HEK293 (cell line): ENCODE measurements around the gene PCSK9.

Experiments used
- CTCF ChIA-PET: fragments of 350-600 bp; formaldehyde crosslinking; extraction: SDS; loops from one replicate; lab custom pipeline; 2021; ENCODE audit warnings: antibody characterized with exemption; lab: Yijun Ruan, JAX
- POLR2A ChIA-PET: fragments of 300-600 bp; formaldehyde crosslinking; extraction: SDS; loops from one replicate; lab custom pipeline; 2020; ENCODE audit warnings: antibody characterized with exemption, inconsistent platforms; lab: Yijun Ruan, JAX
- H3K27ac ChIP-seq: fragments of 200-500 bp; sonication (Bioruptor generic); 2 replicates; pipeline ENCODE4 v1.5.1; 2014; ENCODE audit warnings: low read depth, low read length, control low read depth, inconsistent platforms; ENCODE audit errors: extremely low read depth
- H3K36me3 ChIP-seq, 2 experiments: fragments of 200-500 bp in 1 of 2; sonication (Bioruptor generic) in 1 of 2; 1 replicate in 1 of 2; 2 replicates in 1 of 2; pipeline ENCODE4 v1.5.1; 2014 to 2017; ENCODE audit warnings: inconsistent platforms in 2 of 2, low read length in 2 of 2; ENCODE audit not compliant: control insufficient read depth in 2 of 2, insufficient read depth in 1 of 2
- H3K4me1 ChIP-seq: fragments of 200-500 bp; sonication (Bioruptor generic); 2 replicates; pipeline ENCODE4 v1.5.1; 2014; ENCODE audit warnings: mild to moderate bottlenecking, low read length, inconsistent platforms; ENCODE audit not compliant: control insufficient read depth, insufficient read depth
- H3K4me3 ChIP-seq: 2 replicates; pipeline ENCODE4 v1.5.1; 2011; ENCODE audit warnings: low read depth, mild to moderate bottlenecking, control low read depth, low read length, moderate library complexity
- H3K9me3 ChIP-seq: fragments of 200-500 bp; sonication (Bioruptor generic); 2 replicates; pipeline ENCODE4 v1.5.1; 2014; ENCODE audit warnings: low read depth, low read length, inconsistent platforms; ENCODE audit not compliant: control insufficient read depth, insufficient read depth
- CTCF ChIP-seq: fragments of 450-650 bp; formaldehyde crosslinking; IDR thresholded peaks from 2 replicates; pipeline ENCODE4 v1.5.1; 2016; ENCODE audit warnings: missing biosample characterization, missing genetic modification characterization
- HOXD13 ChIP-seq: sonication (generic); formaldehyde crosslinking; IDR thresholded peaks from 2 replicates; pipeline ENCODE4 v1.8.0; 2022; ENCODE audit warnings: missing genetic modification reagents, borderline replicate concordance
- IKZF3 ChIP-seq: fragments of 450-650 bp; IDR thresholded peaks from 2 replicates; pipeline ENCODE4 v1.5.0; 2018; ENCODE audit warnings: missing biosample characterization, mild to moderate bottlenecking, missing genetic modification characterization, moderate library complexity
- KLF8 ChIP-seq: fragments of 450-650 bp; formaldehyde crosslinking; IDR thresholded peaks from 2 replicates; pipeline ENCODE4 v1.5.1; 2016; ENCODE audit warnings: missing biosample characterization, missing genetic modification characterization
- OSR2 ChIP-seq: fragments of 450-650 bp; formaldehyde crosslinking; IDR thresholded peaks from 2 replicates; pipeline ENCODE4 v1.5.1; 2016; ENCODE audit warnings: missing biosample characterization, missing genetic modification characterization
- SCRT2 ChIP-seq: fragments of 450-650 bp; formaldehyde crosslinking; IDR thresholded peaks from 2 replicates; pipeline ENCODE4 v1.5.1; 2016; ENCODE audit warnings: missing biosample characterization, missing genetic modification characterization
- ZBTB48 ChIP-seq: fragments of 450-650 bp; formaldehyde crosslinking; IDR thresholded peaks from 2 replicates; pipeline ENCODE4 v1.5.1; 2016; ENCODE audit warnings: missing biosample characterization, missing genetic modification characterization
- ZNF132 ChIP-seq: fragments of 450-650 bp; formaldehyde crosslinking; IDR thresholded peaks from 2 replicates; pipeline ENCODE4 v1.5.1; 2017; ENCODE audit warnings: missing biosample characterization, missing genetic modification characterization, borderline replicate concordance
- ZNF174 ChIP-seq: fragments of 450-650 bp; formaldehyde crosslinking; IDR thresholded peaks from 2 replicates; pipeline ENCODE4 v1.5.0; 2017; ENCODE audit warnings: missing biosample characterization, mild to moderate bottlenecking, missing genetic modification characterization
- ZNF223 ChIP-seq: fragments of 450-650 bp; formaldehyde crosslinking; IDR thresholded peaks from 2 replicates; pipeline ENCODE4 v1.5.1; 2016; ENCODE audit warnings: missing biosample characterization, missing genetic modification characterization
- ZNF248 ChIP-seq: fragments of 450-650 bp; formaldehyde crosslinking; IDR thresholded peaks from 2 replicates; pipeline ENCODE4 v1.5.1; 2017; ENCODE audit warnings: missing biosample characterization, missing genetic modification characterization
- ZNF366 ChIP-seq: fragments of 450-650 bp; formaldehyde crosslinking; conservative IDR thresholded peaks from 2 replicates; pipeline ENCODE4 v1.5.1; 2016; ENCODE audit warnings: missing biosample characterization, missing genetic modification characterization
- ZNF37A ChIP-seq: fragments of 450-650 bp; IDR thresholded peaks from 2 replicates; pipeline ENCODE4 v1.5.1; 2018; ENCODE audit warnings: missing biosample characterization, missing genetic modification characterization
- ZNF488 ChIP-seq: fragments of 450-650 bp; formaldehyde crosslinking; IDR thresholded peaks from 2 replicates; pipeline ENCODE4 v1.5.1; 2016; ENCODE audit warnings: missing biosample characterization, missing genetic modification characterization
- ZNF544 ChIP-seq: fragments of 450-650 bp; formaldehyde crosslinking; IDR thresholded peaks from 2 replicates; pipeline ENCODE4 v1.5.0; 2017; ENCODE audit warnings: missing biosample characterization, missing genetic modification characterization
- ZNF580 ChIP-seq: fragments of 450-650 bp; formaldehyde crosslinking; IDR thresholded peaks from 2 replicates; pipeline ENCODE4 v1.5.1; 2016; ENCODE audit warnings: missing biosample characterization, missing genetic modification characterization
- ZNF660 ChIP-seq: fragments of 450-650 bp; IDR thresholded peaks from 2 replicates; pipeline ENCODE4 v1.5.1; 2018; ENCODE audit warnings: missing biosample characterization, mild to moderate bottlenecking, missing genetic modification characterization
- ZNF701 ChIP-seq: fragments of 450-650 bp; formaldehyde crosslinking; IDR thresholded peaks from 2 replicates; pipeline ENCODE4 v1.5.1; 2016; ENCODE audit warnings: missing biosample characterization, missing genetic modification characterization
- ZNF707 ChIP-seq: fragments of 450-650 bp; formaldehyde crosslinking; IDR thresholded peaks from 2 replicates; pipeline ENCODE4 v1.5.1; 2016; ENCODE audit warnings: missing biosample characterization, missing genetic modification characterization
- ZNF777 ChIP-seq: fragments of 450-650 bp; formaldehyde crosslinking; IDR thresholded peaks from 2 replicates; pipeline ENCODE4 v1.5.1; 2017; ENCODE audit warnings: missing biosample characterization, missing genetic modification characterization, borderline replicate concordance
- ZNF843 ChIP-seq: fragments of 450-650 bp; formaldehyde crosslinking; IDR thresholded peaks from 2 replicates; pipeline ENCODE4 v1.5.1; 2016; ENCODE audit warnings: missing biosample characterization, missing genetic modification characterization
- TF ChIP-seq, protein P1 (sequence below): fragments of 450-650 bp; formaldehyde crosslinking; IDR thresholded peaks from 2 replicates; pipeline ENCODE4 v1.5.1; 2016; ENCODE audit warnings: missing biosample characterization, missing genetic modification characterization
- TF ChIP-seq, protein P2 (sequence below): fragments of 450-650 bp; formaldehyde crosslinking; IDR thresholded peaks from 2 replicates; pipeline ENCODE4 v1.5.1; 2016; ENCODE audit warnings: missing biosample characterization, missing genetic modification characterization

The PCSK9 gene

DNA sequence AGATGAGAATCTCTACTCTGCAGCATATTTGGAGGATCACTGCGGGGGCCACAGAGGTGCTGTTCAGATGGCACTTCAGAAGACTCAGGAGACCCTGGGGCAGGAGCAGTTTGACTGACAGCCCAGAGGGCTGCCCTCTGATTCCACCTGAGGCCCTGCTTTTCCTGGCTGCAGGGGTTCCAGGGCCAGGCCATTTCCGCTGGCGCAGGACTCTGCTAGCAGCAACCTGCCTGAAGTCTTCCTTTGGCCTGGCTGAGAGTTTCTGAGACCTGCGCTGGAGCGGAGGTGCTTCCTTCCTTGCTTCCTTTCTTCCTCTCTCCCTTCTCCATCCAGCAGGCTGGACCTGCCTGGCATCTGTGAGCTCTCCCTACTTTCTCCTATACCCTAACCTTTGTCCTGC, 11.8 kb downstream of the PCSK9 start:
- CTCF ChIA-PET = interaction anchor here (0.6 to 1.0 kb wide), 3 partner anchors 30 to 908 kb away, joined by 3 to 4 read pairs (median 3); no protein-coding TSS in a partner anchor
- H3K27ac ChIP-seq = no peak overlapping the region
- no peaks in the 10 kb centered on the region for H3K9me3 ChIP-seq
- no peaks in the 10 kb centered on the region for H3K4me1 ChIP-seq
- POLR2A ChIA-PET = no interaction called here
- TF ChIP-seq KLF8 (tag by site-specific recombination) (no peak), ZNF37A (tag by site-specific recombination) (no peak), ZNF580 (no peak), IKZF3 (tag by site-specific recombination) (no peak), ZNF248 (tag by site-specific recombination) (no peak), ZBTB48 (tag by site-specific recombination) (no peak), HOXD13 (no peak), OSR2 (tag by site-specific recombination) (no peak), ZNF223 (no peak), ZNF366 (no peak), ZNF544 (tag by site-specific recombination) (no peak), ZNF132 (tag by site-specific recombination) (no peak)
- TF ChIP-seq, protein P1, sequence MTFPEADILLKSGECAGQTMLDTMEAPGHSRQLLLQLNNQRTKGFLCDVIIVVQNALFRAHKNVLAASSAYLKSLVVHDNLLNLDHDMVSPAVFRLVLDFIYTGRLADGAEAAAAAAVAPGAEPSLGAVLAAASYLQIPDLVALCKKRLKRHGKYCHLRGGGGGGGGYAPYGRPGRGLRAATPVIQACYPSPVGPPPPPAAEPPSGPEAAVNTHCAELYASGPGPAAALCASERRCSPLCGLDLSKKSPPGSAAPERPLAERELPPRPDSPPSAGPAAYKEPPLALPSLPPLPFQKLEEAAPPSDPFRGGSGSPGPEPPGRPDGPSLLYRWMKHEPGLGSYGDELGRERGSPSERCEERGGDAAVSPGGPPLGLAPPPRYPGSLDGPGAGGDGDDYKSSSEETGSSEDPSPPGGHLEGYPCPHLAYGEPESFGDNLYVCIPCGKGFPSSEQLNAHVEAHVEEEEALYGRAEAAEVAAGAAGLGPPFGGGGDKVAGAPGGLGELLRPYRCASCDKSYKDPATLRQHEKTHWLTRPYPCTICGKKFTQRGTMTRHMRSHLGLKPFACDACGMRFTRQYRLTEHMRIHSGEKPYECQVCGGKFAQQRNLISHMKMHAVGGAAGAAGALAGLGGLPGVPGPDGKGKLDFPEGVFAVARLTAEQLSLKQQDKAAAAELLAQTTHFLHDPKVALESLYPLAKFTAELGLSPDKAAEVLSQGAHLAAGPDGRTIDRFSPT = no peak
- TF ChIP-seq, protein P2, sequence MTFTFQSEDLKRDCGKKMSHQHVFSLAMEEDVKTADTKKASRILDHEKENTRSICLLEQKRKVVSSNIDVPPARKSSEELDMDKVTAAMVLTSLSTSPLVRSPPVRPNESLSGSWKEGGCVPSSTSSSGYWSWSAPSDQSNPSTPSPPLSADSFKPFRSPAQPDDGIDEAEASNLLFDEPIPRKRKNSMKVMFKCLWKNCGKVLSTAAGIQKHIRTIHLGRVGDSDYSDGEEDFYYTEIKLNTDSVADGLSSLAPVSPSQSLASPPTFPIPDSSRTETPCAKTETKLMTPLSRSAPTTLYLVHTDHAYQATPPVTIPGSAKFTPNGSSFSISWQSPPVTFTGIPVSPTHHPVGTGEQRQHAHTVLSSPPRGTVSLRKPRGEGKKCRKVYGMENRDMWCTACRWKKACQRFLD (tag by site-specific recombination) = no peak
- H3K36me3 ChIP-seq = no peaks in the 10 kb centered on the region
- H3K4me3 ChIP-seq = no peak overlapping the region

DNA sequence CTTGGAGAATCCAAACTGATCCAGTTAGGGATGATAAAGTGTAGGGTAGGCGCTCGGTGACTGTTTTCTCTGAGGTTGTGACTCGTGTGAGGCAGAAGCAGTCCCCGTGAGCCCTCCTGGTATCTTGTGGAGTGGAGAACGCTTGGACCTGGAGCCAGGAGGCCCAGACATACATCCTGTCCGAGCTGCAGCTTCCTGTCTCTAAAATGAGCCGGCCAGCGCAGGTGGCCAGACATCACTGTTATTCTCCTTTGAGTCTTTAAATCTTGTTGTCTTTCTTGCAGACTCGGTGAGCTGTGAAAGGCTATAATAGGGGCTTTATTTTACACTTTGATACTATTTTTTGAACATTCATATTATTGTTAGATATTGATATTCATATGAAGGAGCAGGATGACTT, 12.3 kb downstream of the PCSK9 start:
- CTCF ChIA-PET = interaction anchor here (0.6 to 1.0 kb wide), 3 partner anchors 30 to 907 kb away, joined by 3 to 4 read pairs (median 3); no protein-coding TSS in a partner anchor

More for the DNA sequence above, 12.3 kb downstream of the PCSK9 start:
- TF ChIP-seq ZNF174 (tag by site-specific recombination) (no peak), ZNF701 (tag by site-specific recombination) (no peak), ZNF488 (tag by site-specific recombination) (no peak), SCRT2 (tag by site-specific recombination) (no peak), ZNF777 (tag by site-specific recombination) (no peak), ZNF660 (no peak), ZNF544 (tag by site-specific recombination) (no peak), ZNF843 (tag by site-specific recombination) (no peak), ZNF707 (tag by site-specific recombination) (no peak), CTCF (no peak)
- H3K27ac ChIP-seq = no peak overlapping the region
- H3K9me3 ChIP-seq = no peaks in the 10 kb centered on the region
- no peaks in the 10 kb centered on the region for H3K4me1 ChIP-seq
- no peak overlapping the region for H3K4me3 ChIP-seq
- no peaks in the 10 kb centered on the region for H3K36me3 ChIP-seq
- POLR2A ChIA-PET = no interaction called here
